NT2/D1 (cell line): Measurements from ENCODE around the gene NOL12.

Source experiments
- SUZ12 ChIP-seq: IDR thresholded peaks from 2 replicates; pipeline ENCODE4 v1.6.1; 2011; ENCODE audit not compliant: insufficient read length, insufficient read depth; ENCODE audit errors: extremely low read depth
- YY1 ChIP-seq: IDR thresholded peaks from 2 replicates; pipeline ENCODE4 v1.6.1; 2011; ENCODE audit not compliant: insufficient read length, insufficient read depth

DNA sequence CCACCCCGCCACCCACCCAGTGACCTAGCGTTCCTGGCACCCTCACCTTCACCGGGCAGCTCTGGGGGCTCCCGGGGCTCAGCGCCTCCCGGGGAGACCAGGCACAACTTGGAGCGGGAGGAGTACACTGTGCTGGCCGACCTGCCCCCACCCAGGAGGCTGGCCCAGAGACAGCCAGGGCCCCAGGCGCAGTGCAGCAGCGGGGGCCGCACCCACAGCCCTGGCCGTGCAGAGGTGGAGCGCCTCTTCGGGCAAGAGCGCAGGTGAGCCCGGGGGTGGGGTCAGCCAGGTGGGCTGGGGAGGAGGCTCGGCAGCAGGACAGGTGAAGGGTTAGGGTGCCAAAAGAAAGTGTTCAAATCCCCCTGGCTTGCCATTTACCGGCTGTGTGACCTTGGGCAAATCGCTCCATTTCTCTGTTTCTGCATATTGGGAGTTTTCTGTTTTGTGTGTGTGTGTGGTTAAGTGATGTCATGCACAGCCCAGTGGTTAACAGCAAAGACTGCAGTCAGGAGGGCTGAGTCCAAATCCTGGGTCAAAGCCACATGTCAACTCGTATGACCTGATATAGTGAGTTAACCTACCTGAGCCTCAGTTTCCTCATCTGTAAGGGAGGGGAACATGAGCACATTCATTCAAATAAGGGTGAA, 40.2 kb downstream of the NOL12 start:
- no peak for TF ChIP-seq YY1
- TF ChIP-seq SUZ12 = no peak
